ENCODE results near the gene STARD9. TPM values are rescaled to one million over a fixed set of nuclear protein-coding genes. Genes with fewer than 3 reads are reported as not detected.

The STARD9 gene
- total and polyA plus RNA-seq, 9 of the 15 experiments (the other 6 are each of a cell fraction or from before 2014, with no cell fraction given): 0.45 to 6.0 (median 3.6) TPM

- TF ChIP-seq E2F4 (CRISPR knock-in tag; IDR thresholded peaks at IDR 0.05; ENCODE audit: low read depth) (no peak), PURB (CRISPR knock-in tag; IDR thresholded peaks at IDR 0.05; ENCODE audit: low read depth) (no peak), MBD1 (CRISPR knock-in tag; IDR thresholded peaks at IDR 0.05) (no peak)
Measured at GRCh38 chr15:42707873-42708544, 132.6 kb downstream of the STARD9 start (continued).

- no peak for FAIRE-seq
- CTCF ChIA-PET (ENCODE audit: low intra/inter-chr PET ratio): interaction anchor here (0.6 kb wide), 1 partner anchor 10 kb away, joined by 3 read pairs; no protein-coding TSS in a partner anchor
- Histone ChIP-seq H3K4me3 (no peak overlapping the region), H2AFZ (ENCODE audit: low read depth, low read length) (no peak overlapping the region), H3K9me3 (replicated peaks; ENCODE audit: control insufficient read depth, insufficient read depth, low read depth, low read length) (no peaks in the 10 kb centered on the region), H3K4me1 (replicated peaks in 1 of 2; ENCODE audit: control insufficient read depth in 2 of 2, insufficient read depth in 2 of 2, low read length in 2 of 2) (no peaks in the 10 kb centered on the region), H3K36me3 (ENCODE audit: control insufficient read depth, insufficient read depth, low read length) (no peaks in the 10 kb centered on the region), H3K27me3 (ENCODE audit: control insufficient read depth in 2 of 2, insufficient read depth in 2 of 2, low read length in 2 of 2) (no peaks in the 10 kb centered on the region), H3K9me1 (ENCODE audit: control insufficient read depth, insufficient read depth, low read length) (no peaks in the 10 kb centered on the region), H3K4me2 (ENCODE audit: insufficient read depth, low read length) (no peak overlapping the region), H3K79me2 (ENCODE audit: control insufficient read depth, insufficient read depth, low read length) (no peaks in the 10 kb centered on the region), H3K27ac (ENCODE audit: extremely low read depth, low read depth, low read length) (no peak overlapping the region), H3K9ac (ENCODE audit: insufficient read depth in 1 of 2, low read depth in 2 of 2, low read length in 2 of 2) (no peak overlapping the region), H4K20me1 (replicated peaks; ENCODE audit: control insufficient read depth, insufficient read depth, low read length) (no peaks in the 10 kb centered on the region)
- no peak for DNase-seq (ENCODE audit: extremely low read depth in 1 of 4, low spot score in 3 of 4)
- in situ Hi-C loops (cut with MboI): loop anchor here (5.0 to 10.0 kb wide), 2 partner anchors 492 to 564 kb away; no protein-coding TSS in a partner anchor
- intact Hi-C loops (cut with micrococcal nuclease): no loop called here
- ATAC-seq: no peak
- 20% methylated on average over 1 of the region's 2 CpGs for WGBS (ENCODE audit: insufficient coverage, low coverage, missing lambda C conversion rate)
- POLR2A ChIA-PET: interaction anchor here (0.7 kb wide), 1 partner anchor 29 kb away, joined by 3 read pairs; no protein-coding TSS in a partner anchor
- BruUV-seq (replicated peaks): no TSS peak
- no peak for TF ChIP-seq ZNF699 (CRISPR knock-in tag; IDR thresholded peaks at IDR 0.05; ENCODE audit: insufficient replicate concordance)
- no peak for TF ChIP-seq CXXC5 (CRISPR knock-in tag; IDR thresholded peaks at IDR 0.05)
- no peak for TF ChIP-seq SNAPC5 (CRISPR knock-in tag; IDR thresholded peaks at IDR 0.05)
- no peak for TF ChIP-seq HNRNPUL1 (IDR thresholded peaks at IDR 0.05; ENCODE audit: low read length)
- no peak for TF ChIP-seq NONO (IDR thresholded peaks at IDR 0.05; ENCODE audit: low read depth in 2 of 2, low read length in 1 of 2)
- TF ChIP-seq ZKSCAN1 (IDR thresholded peaks at IDR 0.05; ENCODE audit: low read depth, low read length): no peak
- no peak for TF ChIP-seq CCNT2 (IDR thresholded peaks at IDR 0.05; ENCODE audit: borderline replicate concordance, extremely low read depth, insufficient read length, low read depth, low read length)
- TF ChIP-seq CHD1 (IDR thresholded peaks at IDR 0.05; ENCODE audit: low read length): no peak
- no peak for TF ChIP-seq ZNF253 (CRISPR knock-in tag; conservative IDR thresholded peaks at IDR 0.05)
- TF ChIP-seq BRD4 (IDR thresholded peaks at IDR 0.05): no peak
- TF ChIP-seq TCF15 (CRISPR knock-in tag; IDR thresholded peaks at IDR 0.05): no peak
- no peak for TF ChIP-seq SRSF9 (IDR thresholded peaks at IDR 0.05; ENCODE audit: borderline replicate concordance, low read depth, low read length)
Measured at GRCh38 chr15:42710662-42711061, 135.3 kb downstream of the STARD9 start.
